Activated CD4-positive, alpha-beta T cell treated with anti-CD3 and anti-CD28 coated beads, Interleukin-10, Interleukin-2, amounts not matched to agents 100 ng/mL and 50 ng/mL, durations not matched to agents 16 hours and 8 hours (primary cell): ENCODE results near the gene MPP4.

Source experiments
- DNase-seq: peaks from one replicate; pipeline ENCODE4 v3.0.0-alpha.2; 2020

The MPP4 gene, protein sequence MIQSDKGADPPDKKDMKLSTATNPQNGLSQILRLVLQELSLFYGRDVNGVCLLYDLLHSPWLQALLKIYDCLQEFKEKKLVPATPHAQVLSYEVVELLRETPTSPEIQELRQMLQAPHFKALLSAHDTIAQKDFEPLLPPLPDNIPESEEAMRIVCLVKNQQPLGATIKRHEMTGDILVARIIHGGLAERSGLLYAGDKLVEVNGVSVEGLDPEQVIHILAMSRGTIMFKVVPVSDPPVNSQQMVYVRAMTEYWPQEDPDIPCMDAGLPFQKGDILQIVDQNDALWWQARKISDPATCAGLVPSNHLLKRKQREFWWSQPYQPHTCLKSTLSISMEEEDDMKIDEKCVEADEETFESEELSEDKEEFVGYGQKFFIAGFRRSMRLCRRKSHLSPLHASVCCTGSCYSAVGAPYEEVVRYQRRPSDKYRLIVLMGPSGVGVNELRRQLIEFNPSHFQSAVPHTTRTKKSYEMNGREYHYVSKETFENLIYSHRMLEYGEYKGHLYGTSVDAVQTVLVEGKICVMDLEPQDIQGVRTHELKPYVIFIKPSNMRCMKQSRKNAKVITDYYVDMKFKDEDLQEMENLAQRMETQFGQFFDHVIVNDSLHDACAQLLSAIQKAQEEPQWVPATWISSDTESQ

DNA sequence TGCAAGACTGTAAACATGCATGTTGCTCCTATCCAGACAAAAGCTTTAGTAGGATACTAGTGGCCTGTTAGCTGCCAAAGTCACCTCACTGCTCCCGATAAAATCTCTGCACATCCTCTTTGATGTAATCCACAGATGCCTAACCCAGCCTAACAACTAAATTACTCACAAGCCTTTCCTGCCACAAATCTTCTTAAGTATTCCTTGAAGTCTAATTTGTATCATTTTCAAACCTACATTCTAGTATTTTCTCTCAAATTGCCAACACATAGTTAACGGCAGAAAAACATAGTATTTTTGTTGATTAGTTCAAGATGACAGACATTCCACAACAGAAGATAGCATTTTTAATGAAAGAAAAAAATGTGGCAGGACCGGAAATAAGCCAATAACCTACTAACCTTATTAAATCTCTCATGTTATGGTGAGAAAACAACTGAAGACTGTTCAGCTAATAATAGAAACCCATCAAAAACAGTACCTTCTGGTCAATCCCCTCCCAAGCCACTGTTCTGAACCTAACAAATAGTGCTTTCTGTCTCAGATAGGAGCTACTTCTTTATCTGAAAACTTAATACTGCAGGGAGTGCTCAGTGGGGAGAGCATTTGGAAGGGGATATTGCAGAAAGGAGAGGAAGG lies at the start of gene MPP4:
Gene MPP4, minus strand, starts transcription at position 57 of the 639 bp plus-strand sequence. CDS start 4,690 bp downstream, outside the sequence.
- DNase-seq: peak; percentile 5

DNA sequence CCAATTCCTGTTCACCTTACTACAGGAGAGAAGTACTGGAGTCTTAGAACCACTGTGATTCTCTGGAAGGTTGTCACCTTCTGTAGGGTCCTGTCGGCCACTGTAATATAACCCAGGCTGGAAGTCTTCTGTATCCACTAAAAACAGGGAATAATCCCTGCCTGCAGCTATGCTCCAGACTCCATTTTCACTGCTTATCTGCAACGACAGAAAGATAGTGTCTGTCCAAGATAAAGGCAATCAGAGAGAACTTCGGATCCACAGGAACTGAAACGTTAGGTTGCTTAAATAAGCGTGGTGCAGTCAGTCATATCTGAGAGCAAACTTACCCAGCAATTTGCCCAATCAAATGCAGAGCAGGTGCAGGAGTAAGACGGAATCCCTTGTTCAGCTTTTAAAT lies 48.1 kb upstream of the MPP4 start:
- no peak for DNase-seq

DNA sequence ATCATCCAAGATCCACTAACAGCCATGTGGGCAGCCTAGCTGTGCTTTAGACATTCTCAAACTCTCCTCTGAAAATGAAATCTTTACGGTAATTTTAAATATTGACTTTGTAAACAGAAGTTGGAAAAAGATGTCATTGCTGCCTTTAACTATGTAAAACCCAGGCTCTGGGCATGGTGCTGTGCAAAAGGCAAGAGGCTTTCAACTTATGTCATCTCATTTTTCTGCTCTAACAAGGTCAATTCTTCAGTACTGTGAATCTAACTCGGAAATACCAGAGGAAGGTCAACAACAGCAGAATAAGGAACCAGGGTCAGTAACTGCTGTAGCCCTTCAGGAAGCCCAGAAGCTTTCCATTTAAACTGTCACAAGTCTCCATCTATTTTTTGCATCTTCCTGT lies 37.0 kb upstream of the MPP4 start:
- DNase-seq: no peak

DNA sequence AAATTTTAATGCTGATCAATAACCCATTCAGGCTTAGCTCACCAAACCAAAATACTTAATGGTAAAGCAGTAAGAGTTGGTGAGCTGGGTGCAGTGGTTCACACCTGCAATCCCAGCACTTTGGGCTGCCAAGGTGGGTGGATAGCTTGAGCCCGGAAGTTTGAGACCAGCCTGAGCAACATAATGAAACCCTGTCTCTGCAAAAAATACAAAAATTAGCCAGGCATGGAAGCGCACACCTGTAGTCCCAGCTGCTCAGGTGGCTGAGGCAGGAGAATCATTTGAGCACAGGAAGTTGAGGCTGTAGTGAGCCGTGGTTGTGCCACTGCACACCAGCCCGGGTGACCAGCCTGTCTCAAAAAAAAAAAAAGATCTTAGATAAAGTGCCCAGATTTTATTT lies 35.7 kb upstream of the MPP4 start:
- no peak for DNase-seq

DNA sequence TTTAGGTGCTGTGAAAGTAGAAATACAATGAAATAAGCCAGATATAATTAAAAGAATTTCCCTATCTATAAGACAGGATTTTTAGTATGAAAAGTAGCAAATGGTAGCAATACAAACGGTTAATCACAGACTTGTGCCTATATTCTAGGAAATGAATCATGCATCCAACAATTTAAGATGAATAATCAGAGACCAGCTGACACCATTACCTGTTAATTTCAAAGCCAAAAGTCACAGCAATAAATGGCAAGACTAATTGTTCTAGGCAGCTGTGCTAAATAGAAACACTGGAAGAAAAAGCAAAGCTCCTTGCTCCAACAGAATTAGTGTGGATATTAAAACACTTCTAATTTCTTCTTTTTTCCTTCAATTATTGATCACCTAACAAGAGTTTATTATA lies 35.1 kb upstream of the MPP4 start:
- DNase-seq: no peak

DNA sequence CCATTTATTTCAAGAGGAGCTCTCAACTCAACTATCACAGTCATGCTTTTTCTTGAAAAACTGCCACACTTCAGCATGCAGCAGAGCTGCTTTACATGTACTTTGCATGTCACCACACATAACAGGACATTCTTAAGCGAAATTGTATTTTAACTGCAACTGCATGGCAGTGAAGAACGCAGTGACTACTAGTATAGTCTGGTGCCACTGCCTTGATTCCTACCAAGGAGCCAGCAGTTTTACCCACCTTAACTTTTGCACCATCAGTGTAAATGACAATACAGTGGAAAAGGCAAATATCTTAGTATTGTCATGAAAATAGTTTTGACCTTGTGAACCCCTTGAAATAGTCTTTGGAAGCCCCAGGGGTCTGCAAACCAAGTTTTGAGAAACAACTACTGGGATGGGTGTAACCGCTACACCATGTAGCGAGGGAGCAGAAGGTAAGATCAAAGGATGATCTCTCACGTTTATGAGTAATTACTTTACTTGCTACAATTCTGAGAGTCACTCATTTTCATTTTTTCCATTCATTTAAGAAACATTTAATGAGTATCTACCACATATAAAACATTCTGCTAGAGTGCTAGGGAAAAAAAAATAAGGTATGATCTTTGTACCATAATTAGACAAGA lies 32.3 kb upstream of the MPP4 start:
- DNase-seq: peak; percentile 56

DNA sequence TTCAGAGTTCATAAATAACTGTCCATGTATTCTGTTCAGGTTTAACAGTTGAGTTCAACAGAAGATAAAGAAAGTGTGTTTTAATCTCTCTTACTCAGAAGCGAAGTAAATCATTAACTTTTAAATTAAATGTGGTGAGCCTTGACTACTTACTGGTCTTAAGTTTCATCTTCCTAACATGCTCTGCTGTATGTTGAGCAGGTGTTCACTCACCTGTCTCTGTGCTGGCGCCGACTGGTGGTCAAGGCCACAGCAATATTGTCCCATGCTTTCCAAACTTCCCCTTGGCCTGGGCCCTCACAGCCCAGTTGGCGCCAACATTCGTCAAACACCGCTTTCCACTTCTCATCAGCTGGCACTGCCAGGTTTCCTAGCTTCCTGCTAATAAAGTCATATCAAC lies 17.0 kb upstream of the MPP4 start:
- no peak for DNase-seq

DNA sequence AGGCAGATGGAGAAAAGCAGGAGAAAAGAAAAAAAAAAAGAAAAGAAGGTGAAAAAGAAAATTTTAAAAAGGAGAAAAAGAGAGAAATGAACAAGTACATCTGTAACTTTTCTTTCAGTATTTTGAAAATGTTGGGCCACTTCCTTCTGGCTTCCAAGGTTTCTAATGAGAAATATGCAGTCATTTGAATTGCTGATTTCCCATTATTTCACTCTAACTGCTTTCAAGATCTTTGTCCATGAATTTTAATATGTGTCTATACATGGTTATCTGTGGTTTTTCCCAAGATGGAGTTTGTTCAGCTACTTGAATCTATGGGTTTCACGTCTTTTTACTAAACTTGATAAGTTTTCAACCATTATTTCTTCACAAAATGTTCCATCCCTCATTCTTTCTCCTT lies 14.3 kb upstream of the MPP4 start:
- no peak for DNase-seq

DNA sequence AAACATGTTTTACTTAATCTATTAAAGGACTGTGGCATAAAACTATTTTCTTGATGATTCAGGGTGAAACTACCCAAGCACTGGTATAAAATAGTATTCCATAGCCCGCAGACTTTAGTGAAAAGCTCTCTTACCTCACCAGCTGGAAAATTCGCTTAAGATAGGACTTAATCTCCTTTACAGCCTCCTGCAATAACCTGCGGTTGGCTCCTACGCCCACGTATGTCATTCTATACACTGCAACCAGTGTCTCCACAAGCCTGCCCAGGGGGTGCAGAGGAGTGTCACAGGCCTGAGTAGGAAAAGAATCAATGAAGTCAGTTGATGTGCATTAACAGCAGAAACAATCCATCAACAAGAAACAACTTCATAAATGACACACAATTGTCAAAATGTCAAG lies 11.3 kb upstream of the MPP4 start:
- no peak for DNase-seq

DNA sequence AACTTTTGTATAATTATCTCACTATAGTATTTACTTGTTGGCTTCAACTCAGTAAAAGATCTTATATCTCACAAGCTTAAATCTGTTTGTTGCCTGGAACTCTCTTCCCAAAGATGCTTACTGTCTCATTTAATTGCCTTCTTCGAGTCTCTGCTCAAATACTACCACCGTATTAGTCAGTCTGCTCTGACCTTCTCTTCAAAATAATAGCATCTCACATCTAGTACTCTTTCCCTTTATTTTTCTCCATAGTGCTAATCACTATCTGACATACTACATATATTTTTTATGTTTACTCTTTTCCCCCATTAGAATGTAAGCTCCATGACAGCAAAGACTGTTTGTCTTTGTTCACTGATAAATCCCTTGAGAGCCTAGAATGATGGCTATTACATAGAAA lies 10.6 kb upstream of the MPP4 start:
- no peak for DNase-seq

DNA sequence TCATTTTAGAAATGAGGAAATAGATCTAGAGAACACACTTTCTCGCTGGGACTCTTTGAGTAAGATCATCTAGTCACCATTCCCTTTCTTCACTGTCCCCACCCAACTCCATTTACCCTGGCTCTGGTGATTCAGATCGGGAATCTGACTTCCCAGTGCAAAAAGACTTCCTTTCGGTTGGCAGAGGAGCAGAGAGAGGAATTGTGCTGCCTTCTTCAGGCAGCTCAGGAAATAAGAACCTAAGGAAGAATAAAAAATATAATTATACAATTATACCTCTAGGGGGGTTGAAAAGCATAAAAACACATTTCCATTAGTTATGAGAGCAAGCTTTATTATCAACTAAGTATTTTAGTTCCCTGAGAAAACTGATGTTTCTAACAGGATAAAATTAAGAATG lies 9.3 kb upstream of the MPP4 start:
- no peak for DNase-seq

DNA sequence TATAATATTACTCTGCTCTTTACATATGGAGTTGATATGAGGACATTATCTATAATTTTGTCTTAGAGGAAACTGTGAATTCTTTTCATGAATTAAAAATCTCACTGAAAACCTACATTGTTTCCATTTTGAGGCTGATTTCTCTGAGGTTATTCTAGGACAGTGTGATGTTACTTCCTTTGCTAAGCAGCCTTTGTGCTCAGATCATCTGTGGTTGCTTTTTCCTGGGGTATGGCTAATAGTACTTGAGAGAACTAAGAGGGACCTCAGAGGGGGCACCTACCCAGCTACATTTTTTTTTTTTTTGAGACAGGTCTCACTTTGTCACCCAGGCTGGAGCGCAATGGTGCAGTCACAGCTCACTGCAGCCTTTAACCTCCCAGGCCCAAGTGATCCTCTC lies 8.7 kb upstream of the MPP4 start:
- no peak for DNase-seq

DNA sequence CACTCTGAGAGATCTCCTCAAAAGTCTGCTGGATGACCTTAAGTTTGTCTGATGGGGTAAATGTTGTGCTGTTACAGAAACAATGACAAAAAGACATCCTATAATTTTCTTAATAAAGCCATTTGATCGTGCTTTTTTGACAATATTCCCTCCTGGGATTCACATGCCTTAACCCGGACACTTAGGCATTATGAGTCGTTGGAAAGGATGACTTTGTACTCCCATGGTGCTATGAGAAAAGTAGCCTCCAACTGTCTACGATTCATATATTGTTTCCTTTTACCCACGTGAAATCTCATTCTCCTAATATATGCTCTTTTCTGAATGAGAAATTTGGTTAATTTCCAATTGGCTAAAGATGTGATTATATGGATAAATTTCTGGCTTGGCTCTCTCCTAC lies 6.1 kb upstream of the MPP4 start:
- DNase-seq: no peak

DNA sequence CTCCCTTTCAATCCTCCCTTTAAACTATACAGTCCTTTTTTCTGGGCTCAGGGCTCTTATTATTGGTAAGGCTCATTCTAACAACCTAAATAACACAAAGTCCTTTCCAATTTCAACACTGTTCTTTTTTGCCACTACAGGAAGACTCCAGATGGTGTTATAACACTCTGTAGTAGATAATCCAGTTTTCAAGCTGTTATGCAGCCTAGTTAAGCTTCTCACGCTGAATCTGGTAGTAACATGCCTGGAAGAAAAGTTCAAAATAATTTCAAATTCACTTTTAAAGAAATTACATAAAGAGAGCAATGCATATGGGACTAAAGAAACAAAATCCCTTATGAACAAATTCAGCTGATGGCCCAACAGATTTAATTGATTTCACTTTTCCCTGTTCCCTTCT lies 3.2 kb upstream of the MPP4 start:
- no peak for DNase-seq

DNA sequence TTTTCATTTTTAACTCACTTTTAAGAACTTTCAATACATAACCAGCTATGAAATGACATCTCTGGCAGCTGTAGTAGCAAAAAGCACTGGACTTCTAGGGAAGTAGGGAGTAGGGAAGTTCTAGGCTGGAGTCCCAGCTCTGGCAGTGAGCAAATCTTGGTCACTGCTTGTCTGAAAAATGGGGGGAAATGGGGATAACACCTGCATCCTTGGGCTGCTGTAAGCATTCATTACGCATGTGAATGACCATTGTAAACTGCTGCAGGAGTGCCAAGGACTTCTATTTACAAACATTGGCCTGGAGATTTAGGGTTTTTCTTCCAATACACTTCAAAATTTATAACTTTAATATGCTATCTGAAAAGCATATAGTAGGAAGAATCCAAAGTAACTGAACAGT lies 972 bp upstream of the MPP4 start:
- no peak for DNase-seq

DNA sequence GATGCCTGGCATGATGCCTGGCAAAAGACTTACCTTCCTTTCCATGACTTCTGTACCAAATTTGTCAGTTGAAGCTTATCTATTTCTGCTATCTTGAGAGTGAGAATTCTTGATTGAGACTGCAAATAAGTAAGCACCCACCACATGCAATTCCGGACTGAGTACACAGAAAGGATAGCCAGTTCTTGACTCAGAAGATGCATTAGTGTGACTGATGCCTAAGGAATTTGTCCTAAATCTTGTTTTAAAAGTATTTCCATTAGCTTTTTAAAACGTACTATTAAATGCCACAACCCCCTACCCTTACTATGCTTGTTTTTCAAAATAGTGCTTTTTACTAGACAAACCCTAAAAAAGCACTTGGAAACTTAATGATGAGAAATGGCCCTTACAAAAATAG lies 545 bp downstream of the MPP4 start:
- no peak for DNase-seq

DNA sequence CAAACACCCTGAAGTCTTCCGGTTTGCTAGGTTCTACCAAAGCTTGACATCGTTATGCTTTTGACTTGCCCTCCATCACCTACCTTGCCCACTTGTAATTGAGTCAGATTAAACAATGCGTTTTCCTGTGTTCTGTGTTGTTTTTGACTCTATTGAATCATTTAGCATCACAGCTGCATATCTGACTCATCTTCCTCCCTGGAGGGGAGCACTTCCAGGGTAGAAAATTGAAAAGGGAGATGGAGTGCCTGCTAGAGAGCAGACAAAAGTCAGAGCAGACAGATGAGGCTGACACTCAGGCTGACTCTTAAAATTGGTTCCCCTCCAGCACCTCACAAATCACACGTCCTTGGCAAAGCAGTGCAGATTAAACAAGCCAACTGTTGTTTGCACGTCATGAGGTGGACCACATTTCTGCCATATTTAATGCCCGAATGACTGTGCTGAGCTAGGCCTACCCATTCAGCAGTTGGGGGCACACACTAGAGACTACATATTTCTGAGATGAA lies 2.2 kb downstream of the MPP4 start:
- peak; percentile 24 for DNase-seq

DNA sequence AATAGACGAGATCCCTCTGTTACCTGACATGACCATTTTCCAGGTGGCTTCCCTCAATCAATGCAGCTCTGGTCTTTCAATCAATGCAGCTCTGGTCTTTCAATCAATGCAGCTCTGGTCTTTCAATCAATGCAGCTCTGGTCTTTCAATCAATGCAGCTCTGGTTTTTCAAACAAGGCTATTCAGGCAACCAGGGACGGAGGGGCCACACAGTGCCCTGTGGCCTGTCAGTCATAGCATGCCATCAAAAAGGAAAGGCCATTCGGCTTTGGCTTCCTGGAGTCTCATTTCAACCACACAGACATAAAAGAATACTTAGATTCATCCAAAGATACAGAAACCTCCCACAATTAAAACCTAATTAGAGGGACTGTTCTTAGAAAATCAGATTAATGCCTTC lies 13.3 kb downstream of the MPP4 start:
- DNase-seq: no peak

DNA sequence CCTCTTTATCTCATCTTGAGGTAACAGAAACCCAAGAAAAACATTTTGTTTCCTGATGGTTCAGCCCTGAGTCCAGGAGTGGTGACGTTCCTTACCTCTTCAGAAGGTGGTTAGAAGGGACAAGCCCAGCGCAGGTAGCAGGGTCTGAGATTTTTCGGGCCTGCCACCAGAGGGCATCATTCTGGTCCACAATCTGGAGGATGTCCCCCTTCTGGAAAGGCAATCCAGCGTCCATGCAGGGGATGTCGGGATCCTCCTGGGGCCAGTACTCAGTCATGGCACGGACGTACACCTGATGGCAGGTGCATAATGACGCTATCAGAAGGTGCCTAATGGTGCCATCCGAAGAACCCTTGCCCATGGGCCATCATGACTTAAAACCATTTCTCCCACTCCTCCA lies 17.7 kb downstream of the MPP4 start:
- peak; percentile 20 for DNase-seq

DNA sequence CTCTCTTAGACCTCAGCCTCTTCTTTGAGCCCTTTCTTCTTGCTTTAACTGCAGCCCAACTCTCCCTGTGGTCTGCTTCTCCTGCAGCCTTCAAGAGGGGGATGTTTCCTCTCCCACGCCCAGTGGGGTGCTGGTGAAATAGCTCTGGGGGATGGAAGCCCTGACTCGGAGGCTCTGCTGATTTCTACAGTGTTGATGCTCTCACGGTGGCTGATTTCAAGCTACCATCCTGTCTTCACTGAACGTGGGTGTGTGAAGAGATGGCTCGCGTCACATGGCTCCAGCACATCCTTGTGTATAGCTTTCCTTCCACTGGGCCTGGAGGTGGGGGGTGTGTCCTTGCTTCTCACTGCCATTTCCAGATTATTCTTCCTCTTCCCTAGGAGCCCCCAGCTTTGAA lies 20.0 kb downstream of the MPP4 start:
- no peak for DNase-seq

DNA sequence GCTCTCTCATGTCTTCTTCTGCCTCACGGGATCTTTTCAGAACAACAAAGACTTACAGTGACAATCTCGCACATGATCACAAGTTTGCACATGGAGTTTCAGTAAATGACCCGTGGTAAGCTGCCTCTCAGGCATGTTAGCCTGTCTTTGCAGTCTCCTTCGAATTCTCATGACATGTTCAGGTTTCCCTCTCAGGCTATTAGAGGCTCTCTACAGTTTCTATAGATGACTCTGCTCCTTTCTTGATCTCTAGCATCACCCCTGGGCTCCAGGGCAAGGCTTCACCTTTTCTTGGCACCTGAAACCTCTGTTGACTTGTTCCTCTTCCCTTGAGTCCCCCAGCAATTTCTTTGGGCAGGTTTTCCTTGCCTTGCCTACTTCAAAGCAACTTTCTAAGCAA lies 23.0 kb downstream of the MPP4 start:
- DNase-seq: no peak

DNA sequence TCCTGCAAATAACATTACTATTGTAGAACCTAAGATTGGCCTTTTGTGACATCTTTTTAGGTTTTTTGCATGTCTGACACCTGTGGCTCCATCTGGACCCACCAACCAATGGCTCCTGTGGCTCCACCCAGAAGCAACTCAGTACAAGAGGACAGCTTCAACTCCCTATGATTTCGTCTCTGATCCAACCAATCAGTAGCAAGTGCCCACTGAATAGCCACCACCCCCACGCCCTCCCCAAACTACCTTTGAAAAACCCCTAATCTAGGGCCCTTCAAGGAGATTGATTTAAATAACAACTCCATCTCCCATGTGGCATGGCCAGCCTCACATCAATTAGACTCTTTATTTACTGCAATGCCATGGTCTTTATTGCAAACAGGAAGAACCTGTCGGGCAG lies 23.6 kb downstream of the MPP4 start:
- DNase-seq: no peak

DNA sequence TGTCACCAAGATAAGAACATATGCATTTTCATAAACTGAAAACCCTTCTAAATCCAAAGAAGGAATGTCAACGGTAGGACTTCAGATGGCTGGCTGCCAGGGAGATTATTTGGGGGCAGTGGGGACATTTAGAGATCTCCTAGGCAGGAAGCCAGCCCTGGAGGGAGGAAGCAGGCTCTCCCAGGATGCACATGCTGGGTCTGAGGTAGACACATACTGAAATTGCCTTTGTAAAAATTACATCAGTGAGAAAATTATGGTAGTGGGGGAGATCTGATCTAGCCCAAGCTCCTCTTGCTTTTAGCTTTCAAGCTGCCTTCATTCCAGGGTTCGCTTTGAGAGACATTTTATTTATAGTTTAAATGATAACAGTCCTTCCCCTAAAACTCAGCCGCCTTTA lies 24.1 kb downstream of the MPP4 start:
- DNase-seq: no peak

DNA sequence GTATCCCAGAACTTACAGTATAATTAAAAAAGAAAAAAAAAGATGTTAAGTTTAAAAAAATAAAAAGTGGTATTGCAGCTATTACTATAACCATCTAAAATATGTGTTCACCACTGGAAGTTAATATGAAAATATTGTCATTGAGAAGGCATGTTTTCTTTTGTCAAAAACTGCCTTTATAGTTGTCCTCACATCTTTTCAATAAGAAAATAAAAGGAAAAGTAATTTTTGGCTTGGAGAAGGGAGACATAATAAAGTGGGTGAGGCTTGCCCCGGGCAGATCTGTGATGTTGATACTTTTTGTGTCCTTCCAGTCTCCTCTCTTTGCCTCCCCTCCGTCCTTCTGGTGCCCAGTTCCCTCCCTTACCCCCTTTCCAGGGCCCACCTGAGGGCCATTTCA lies 24.9 kb downstream of the MPP4 start:
- DNase-seq: no peak
